Spinal cord (tissue), 10 donors: ENCODE data around the gene CP. TPM values are rescaled to one million over a fixed set of nuclear protein-coding genes. Genes with fewer than 3 reads are reported as not detected.

Source experiments
- DNase-seq, 6 donors: peaks; one replicate each; pipeline versions ENCODE4 v3.0.0 to v3.0.0-alpha.2; 2013 to 2015; ENCODE audit warnings: low spot score in 6 of 6, low read depth in 4 of 6
- H3K27ac ChIP-seq: one replicate; pipeline ENCODE4 v1.5.1; 2013; ENCODE audit warnings: low read depth, low read length, control low read depth
- H3K27me3 ChIP-seq: one replicate; pipeline ENCODE4 v1.6.1; 2013; ENCODE audit warnings: low read length; ENCODE audit not compliant: control insufficient read depth, insufficient read depth
- H3K36me3 ChIP-seq: one replicate; pipeline ENCODE4 v1.6.1; 2013; ENCODE audit warnings: low read length; ENCODE audit not compliant: control insufficient read depth, insufficient read depth
- H3K4me1 ChIP-seq: one replicate; pipeline ENCODE4 v1.6.1; 2013; ENCODE audit warnings: low read length; ENCODE audit not compliant: control insufficient read depth, insufficient read depth
- H3K4me3 ChIP-seq: one replicate; pipeline ENCODE4 v1.5.1; 2013; ENCODE audit warnings: low read depth, low read length, control low read depth
- H3K9me3 ChIP-seq: one replicate; pipeline ENCODE4 v1.6.1; 2013; ENCODE audit warnings: low read length; ENCODE audit not compliant: control insufficient read depth, insufficient read depth
- WGBS: methylation state at CpG from one replicate; pipeline ENCODE4 v1.1.5; 2013; ENCODE audit warnings: missing lambda C conversion rate; ENCODE audit not compliant: insufficient coverage; 5-methylcytosine and 5-hydroxymethylcytosine counted together
- polyA plus RNA-seq, 2 donors: library from polyadenylated mRNA; unstranded; fragments of 120-200 nt; gene quantifications; one replicate each; pipeline ENCODE4 v1.2.1, GENCODE V29; 2013; ENCODE audit not compliant: insufficient read length in 2 of 2
- total RNA-seq, 2 donors: library from RNA; depleted of rRNA in 1 of 2; stranded (reverse); fragments of 120-200 nt in 1 of 2; fragments of >200 nt in 1 of 2; gene quantifications; one replicate each; pipeline versions ENCODE4 v1.2.3 to v1.2.4, GENCODE V29; 2013 to 2014
- donor health status: healthy.

CP gene
- total and polyA plus RNA-seq, 4 donors: 0.93 to 48.7 (median 1.5) TPM

GRCh38 chr3:149195221-149195620, 26.4 kb downstream of the CP start:
- H3K4me1 ChIP-seq: no peaks in the 10 kb centered on the region

DNA sequence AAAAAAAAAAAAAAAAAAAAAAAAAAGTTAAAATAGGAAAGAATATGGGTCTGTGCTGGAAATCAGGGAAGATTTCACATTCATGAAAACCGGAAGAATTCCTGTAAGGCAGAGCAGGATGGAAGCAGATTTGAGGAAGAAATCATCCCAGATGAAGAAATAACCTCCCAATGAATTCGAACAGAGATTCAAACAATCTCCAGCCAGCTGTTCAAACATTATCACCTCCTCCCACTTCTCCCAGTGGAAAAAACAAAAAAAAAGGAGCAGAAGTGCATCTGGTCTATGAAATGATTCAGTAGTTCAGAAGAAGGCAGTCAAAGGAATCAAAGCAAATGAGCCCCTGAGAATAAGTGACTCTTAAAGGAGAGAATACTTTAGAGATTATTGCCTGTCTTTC, 33.1 kb downstream of the CP start:
- no peaks in the 10 kb centered on the region for H3K4me1 ChIP-seq
- DNase-seq: peak in 1 of 6 donors; percentile 7
- no CpG with 5 or more reads among the region's 2 CpGs for WGBS
- H3K9me3 ChIP-seq: no peaks in the 10 kb centered on the region
- H3K4me3 ChIP-seq: no peak overlapping the region
- no peaks in the 10 kb centered on the region for H3K27me3 ChIP-seq
- no peaks in the 10 kb centered on the region for H3K36me3 ChIP-seq
- no peak overlapping the region for H3K27ac ChIP-seq

More at GRCh38 chr3:149195221-149195620, 26.4 kb downstream of the CP start:
- H3K36me3 ChIP-seq: no peaks in the 10 kb centered on the region
- no peak overlapping the region for H3K27ac ChIP-seq
- no peaks in the 10 kb centered on the region for H3K9me3 ChIP-seq
- WGBS: 100% methylated on average over 1 of the region's 1 CpG
- peaks cover 6% of the 10 kb centered on the region for H3K27me3 ChIP-seq
- H3K4me3 ChIP-seq: no peak overlapping the region
- no peak for DNase-seq

- no peak overlapping the region for H3K27ac ChIP-seq
- no peak overlapping the region for H3K4me3 ChIP-seq
- H3K27me3 ChIP-seq: no peaks in the 10 kb centered on the region
- peak in 5 of 6 donors; percentile 13 to 65 (median 22) for DNase-seq
- 30% methylated on average over 2 of the region's 3 CpGs for WGBS
- H3K36me3 ChIP-seq: no peaks in the 10 kb centered on the region
- H3K4me1 ChIP-seq: no peaks in the 10 kb centered on the region
- no peaks in the 10 kb centered on the region for H3K9me3 ChIP-seq
These were observed 34.9 kb downstream of the CP start for GRCh38 chr3:149186721-149187120.

DNA sequence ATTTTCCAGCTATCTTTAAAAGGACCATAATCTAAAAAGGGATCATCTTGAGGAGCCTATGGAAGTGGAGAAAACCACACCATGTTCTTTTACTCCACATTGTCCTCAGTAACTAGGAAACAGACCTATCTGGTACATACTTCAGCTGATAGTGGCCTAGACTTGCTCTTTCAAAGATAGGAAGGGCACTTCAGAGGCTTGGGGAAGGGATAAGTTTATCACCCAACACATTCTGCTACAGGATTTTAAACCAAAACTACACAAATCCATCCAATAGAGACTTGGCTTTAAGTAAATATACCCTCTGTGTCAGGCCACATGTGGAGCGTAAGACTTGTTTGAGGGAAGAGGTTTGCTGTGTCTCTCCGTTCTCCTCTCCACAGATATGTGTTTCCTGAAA, 35.4 kb downstream of the CP start:
- no peaks in the 10 kb centered on the region for H3K9me3 ChIP-seq
- H3K27ac ChIP-seq: no peak overlapping the region
- no peak for DNase-seq
- 100% methylated on average over 2 of the region's 2 CpGs for WGBS
- no peaks in the 10 kb centered on the region for H3K4me1 ChIP-seq
- no peak overlapping the region for H3K4me3 ChIP-seq
- H3K36me3 ChIP-seq: no peaks in the 10 kb centered on the region
- no peaks in the 10 kb centered on the region for H3K27me3 ChIP-seq

GRCh38 chr3:149181182-149181581, 40.4 kb downstream of the CP start:
- Histone ChIP-seq H3K36me3 (no peaks in the 10 kb centered on the region), H3K27me3 (no peaks in the 10 kb centered on the region), H3K4me1 (no peaks in the 10 kb centered on the region), H3K4me3 (no peak overlapping the region), H3K9me3 (peaks cover 2% of the 10 kb centered on the region), H3K27ac (no peak overlapping the region)
- no peak for DNase-seq
- 100% methylated on average over 2 of the region's 2 CpGs for WGBS

DNA sequence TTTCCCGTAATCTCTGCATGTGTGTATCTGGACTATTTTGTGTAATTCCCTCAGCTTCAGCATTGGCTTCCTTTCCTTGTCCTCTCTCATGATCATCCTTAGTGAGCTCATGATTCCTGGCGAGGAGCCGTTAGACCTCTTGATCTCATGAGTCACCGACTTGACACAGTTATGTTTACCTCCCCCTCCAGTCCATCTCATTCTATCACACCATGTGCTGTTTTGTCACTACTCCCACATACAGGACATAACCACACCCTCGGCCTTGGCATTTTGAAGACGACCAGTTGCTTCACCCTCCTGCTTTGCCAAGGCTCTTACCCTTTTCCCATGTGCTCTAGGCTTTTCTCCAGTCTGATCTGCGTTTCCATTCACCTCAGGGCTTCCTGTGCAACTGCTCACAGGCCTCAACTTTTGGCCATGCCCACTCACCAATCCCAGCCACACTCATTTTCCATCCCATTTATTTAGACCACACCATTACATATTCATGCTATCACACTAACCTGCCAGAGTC, 41.5 kb downstream of the CP start:
- H3K4me3 ChIP-seq: no peak overlapping the region
- DNase-seq: peak in 1 of 6 donors; percentile 38
- 84% methylated on average over 6 of the region's 7 CpGs for WGBS

DNA sequence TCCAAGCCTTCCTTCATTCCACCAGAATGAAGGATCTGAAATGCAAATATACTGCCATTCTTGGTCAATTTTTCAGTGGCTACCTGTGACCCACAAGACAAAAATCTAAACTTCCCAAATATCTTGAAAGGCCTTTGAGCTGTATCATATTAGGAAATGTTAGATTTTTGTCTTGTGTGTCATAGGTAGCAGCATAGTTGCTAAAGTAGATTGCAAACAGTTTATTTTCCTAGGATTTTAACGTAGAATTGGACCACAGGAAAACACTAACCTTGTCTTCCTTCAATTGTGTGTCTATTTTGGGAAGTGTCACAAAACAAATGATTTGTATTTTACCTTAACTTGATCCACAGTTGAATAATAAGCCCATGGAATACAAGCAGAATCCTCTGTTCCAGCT, 42.4 kb downstream of the CP start:
- no peak for DNase-seq
- Histone ChIP-seq H3K4me1 (no peaks in the 10 kb centered on the region), H3K36me3 (no peaks in the 10 kb centered on the region), H3K4me3 (no peak overlapping the region), H3K27me3 (no peaks in the 10 kb centered on the region), H3K9me3 (peaks cover 2% of the 10 kb centered on the region), H3K27ac (no peak overlapping the region)
- WGBS: no CpG with 5 or more reads among the region's 1 CpG

More for the DNA sequence above, 41.5 kb downstream of the CP start:
- Histone ChIP-seq H3K4me1 (no peaks in the 10 kb centered on the region), H3K36me3 (no peaks in the 10 kb centered on the region), H3K27ac (no peak overlapping the region), H3K9me3 (peaks cover 2% of the 10 kb centered on the region), H3K27me3 (no peaks in the 10 kb centered on the region)

GRCh38 chr3:149177122-149177521, 44.5 kb downstream of the CP start:
- no CpG with 5 or more reads among the region's 1 CpG for WGBS
- Histone ChIP-seq H3K9me3 (peaks cover 2% of the 10 kb centered on the region), H3K4me1 (no peaks in the 10 kb centered on the region), H3K4me3 (no peak overlapping the region), H3K27ac (no peak overlapping the region), H3K36me3 (no peaks in the 10 kb centered on the region), H3K27me3 (no peaks in the 10 kb centered on the region)
- DNase-seq: no peak

GRCh38 chr3:149174901-149175300, 46.7 kb downstream of the CP start:
- H3K9me3 ChIP-seq: peaks cover 2% of the 10 kb centered on the region
- H3K27me3 ChIP-seq: no peaks in the 10 kb centered on the region
- H3K4me1 ChIP-seq: no peaks in the 10 kb centered on the region
- no CpG with 5 or more reads among the region's 3 CpGs for WGBS
- no peak overlapping the region for H3K4me3 ChIP-seq
- no peak for DNase-seq
- no peaks in the 10 kb centered on the region for H3K36me3 ChIP-seq
- H3K27ac ChIP-seq: no peak overlapping the region

- no peaks in the 10 kb centered on the region for H3K4me1 ChIP-seq
- no CpG with 5 or more reads among the region's 7 CpGs for WGBS
- no peaks in the 10 kb centered on the region for H3K27me3 ChIP-seq
- DNase-seq: no peak
- H3K9me3 ChIP-seq: no peaks in the 10 kb centered on the region
- H3K4me3 ChIP-seq: no peak overlapping the region
- H3K36me3 ChIP-seq: no peaks in the 10 kb centered on the region
- H3K27ac ChIP-seq: no peak overlapping the region
These were observed 51.0 kb downstream of the CP start for GRCh38 chr3:149170672-149171071.
